GM21390 (cell line): ENCODE data around the gene IKBKG.
"Not testable (repeated sequence)": the region's sequence is repeated elsewhere in the genome, so short reads cannot be mapped to it uniquely, and the experiment has no call there.

ENCODE experiments used
- ATAC-seq: cut with Tn5 transposase; IDR thresholded peaks from one replicate; pipeline ENCODE4 v1.9.1; 2021; ENCODE audit not compliant: unreplicated experiment

Gene IKBKG

GRCh38 chrX:154602766-154603437, 55.5 kb downstream of the IKBKG start:
- no peak for ATAC-seq

- ATAC-seq: no peak
Observed at GRCh38 chrX:154603438-154604430, 56.3 kb downstream of the IKBKG start.

- ATAC-seq: no peak
Observed at GRCh38 chrX:154605566-154605965, 58.1 kb downstream of the IKBKG start.

GRCh38 chrX:154607370-154607769, 60.0 kb downstream of the IKBKG start:
- ATAC-seq: no peak

GRCh38 chrX:154607976-154608375, 60.6 kb downstream of the IKBKG start:
- ATAC-seq: not testable (repeated sequence)

- not testable (repeated sequence) for ATAC-seq
Observed at GRCh38 chrX:154608823-154609222, 61.4 kb downstream of the IKBKG start.

GRCh38 chrX:154611146-154611545, 63.7 kb downstream of the IKBKG start:
- ATAC-seq: not testable (repeated sequence)

- ATAC-seq: not testable (repeated sequence)
Observed at GRCh38 chrX:154613586-154613985, 66.2 kb downstream of the IKBKG start.
